Upper lobe of left lung (tissue), 6 donors: ENCODE measurements around the gene GBF1. TPM values are rescaled to one million over a fixed set of nuclear protein-coding genes. Genes with fewer than 3 reads are reported as not detected.

Source experiments
- ATAC-seq, 2 donors: fragments of 200-7000 bp; cut with Tn5 transposase; one replicate each; pipeline ENCODE4 v1.9.1; 2022; ENCODE audit warnings: mild to moderate bottlenecking in 2 of 2, moderate library complexity in 2 of 2; ENCODE audit not compliant: low FRiP score in 2 of 2
- DNase-seq, 2 donors: peaks; one replicate each; pipeline ENCODE4 v3.0.0-alpha.2; 2019 to 2020
- H3K27ac ChIP-seq, 4 donors: fragments of 200-600 bp; sonication (generic); one replicate each; pipeline ENCODE4 v1.5.1; 2016 to 2019
- H3K27me3 ChIP-seq, 4 donors: fragments of 200-600 bp; sonication (generic); one replicate each; pipeline ENCODE4 v1.5.1; 2017 to 2019
- H3K36me3 ChIP-seq, 4 donors: fragments of 200-600 bp; sonication (generic); one replicate each; pipeline ENCODE4 v1.5.1; 2016 to 2019
- H3K4me1 ChIP-seq, 4 donors: fragments of 200-600 bp; sonication (generic); one replicate each; pipeline ENCODE4 v1.5.1; 2018 to 2019
- H3K4me3 ChIP-seq, 4 donors: fragments of 200-600 bp; sonication (generic); one replicate each; pipeline ENCODE4 v1.5.1; 2017 to 2019; ENCODE audit warnings: mild to moderate bottlenecking in 2 of 4, moderate library complexity in 1 of 4
- H3K9me3 ChIP-seq, 4 donors: fragments of 200-600 bp; sonication (generic); one replicate each; pipeline ENCODE4 v1.5.1; 2018 to 2019
- EP300 ChIP-seq, 4 donors: sonication (generic); formaldehyde crosslinking; IDR thresholded peaks; one replicate each; pipeline ENCODE4 v1.5.1; 2017; ENCODE audit warnings: antibody characterized with exemption in 4 of 4, control low read depth in 2 of 4
- POLR2A ChIP-seq, 4 donors: fragments of 450-650 bp; IDR thresholded peaks; one replicate each; pipeline ENCODE4 v1.5.1; 2016 to 2017; ENCODE audit warnings: antibody characterized with exemption in 4 of 4, mild to moderate bottlenecking in 2 of 4
- POLR2AphosphoS5 ChIP-seq, 2 donors: sonication (generic); formaldehyde crosslinking; IDR thresholded peaks; one replicate each; pipeline ENCODE4 v1.5.1; 2017; ENCODE audit warnings: antibody characterized with exemption in 2 of 2
- WGBS, 2 donors: methylation state at CpG; one replicate each; pipeline ENCODE4 v1.1.5; 2017 to 2018; 5-methylcytosine and 5-hydroxymethylcytosine counted together
- total RNA-seq, 6 donors: library from RNA; depleted of rRNA in 4 of 6; stranded (reverse); fragments of >200 nt in 4 of 6; gene quantifications; one replicate each; pipeline versions ENCODE4 v1.1.0 to v1.2.1, GENCODE V29; 2016 to 2021
- TF ChIP-seq, protein P1 (sequence below), 6 experiments: fragments of 450-650 bp in 4 of 6; fragments of 200-600 bp in 2 of 6; sonication (generic) in 2 of 6; IDR thresholded peaks; one replicate each; pipeline ENCODE4 v1.5.1; 2016 to 2019; ENCODE audit warnings: antibody characterized with exemption in 6 of 6
- donor health status: DM: no; HTN: no; CAD: no; lungs with moderate emphysema.
- donor health status: DM: no; HTN: yes; CAD: no; lungs with severe emphysema.

Gene GBF1
- total RNA-seq, 6 donors from 2014 or later: 36.7 to 59.7 (median 44.4) TPM

DNA sequence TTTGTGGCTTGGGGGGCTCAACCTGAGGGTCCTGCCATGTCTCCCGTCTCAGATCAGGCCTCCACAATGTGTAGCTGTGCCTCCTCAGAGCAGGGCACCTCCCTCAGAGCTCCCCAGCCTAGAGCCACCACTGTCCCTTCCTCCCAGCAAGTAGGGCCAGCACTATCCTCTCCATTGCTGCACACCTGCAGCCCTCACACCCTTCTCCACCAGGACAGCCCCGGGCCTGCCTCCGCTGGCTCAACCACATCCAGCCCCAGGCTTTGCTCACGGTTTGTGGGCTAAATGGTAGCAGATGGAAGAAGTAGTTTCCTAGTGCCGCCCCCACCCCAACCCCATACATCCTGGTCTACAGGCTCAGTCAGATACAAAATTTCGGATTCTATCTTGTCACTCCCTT is 160.3 kb downstream of the GBF1 start:
- Histone ChIP-seq H3K4me3 (no peak overlapping the region), H3K27me3 (peaks cover 0 to 28% (median 13%) of the 10 kb centered on the region in 4 donors), H3K9me3 (no peaks in the 10 kb centered on the region), H3K36me3 (peaks cover 10 to 31% (median 23%) of the 10 kb centered on the region in 4 donors), H3K4me1 (peaks cover 14 to 22% (median 16%) of the 10 kb centered on the region in 4 donors), H3K27ac (no peak overlapping the region)
- WGBS, 2 donors: 63 to 82% methylated on average over 6 of the region's 6 CpGs
- ATAC-seq: no peak
- DNase-seq: no peak
- TF ChIP-seq POLR2AphosphoS5 (IDR thresholded peaks at IDR 0.05) (no peak), EP300 (IDR thresholded peaks at IDR 0.05) (no peak), POLR2A (IDR thresholded peaks at IDR 0.05) (no peak)
- TF ChIP-seq, protein P1, sequence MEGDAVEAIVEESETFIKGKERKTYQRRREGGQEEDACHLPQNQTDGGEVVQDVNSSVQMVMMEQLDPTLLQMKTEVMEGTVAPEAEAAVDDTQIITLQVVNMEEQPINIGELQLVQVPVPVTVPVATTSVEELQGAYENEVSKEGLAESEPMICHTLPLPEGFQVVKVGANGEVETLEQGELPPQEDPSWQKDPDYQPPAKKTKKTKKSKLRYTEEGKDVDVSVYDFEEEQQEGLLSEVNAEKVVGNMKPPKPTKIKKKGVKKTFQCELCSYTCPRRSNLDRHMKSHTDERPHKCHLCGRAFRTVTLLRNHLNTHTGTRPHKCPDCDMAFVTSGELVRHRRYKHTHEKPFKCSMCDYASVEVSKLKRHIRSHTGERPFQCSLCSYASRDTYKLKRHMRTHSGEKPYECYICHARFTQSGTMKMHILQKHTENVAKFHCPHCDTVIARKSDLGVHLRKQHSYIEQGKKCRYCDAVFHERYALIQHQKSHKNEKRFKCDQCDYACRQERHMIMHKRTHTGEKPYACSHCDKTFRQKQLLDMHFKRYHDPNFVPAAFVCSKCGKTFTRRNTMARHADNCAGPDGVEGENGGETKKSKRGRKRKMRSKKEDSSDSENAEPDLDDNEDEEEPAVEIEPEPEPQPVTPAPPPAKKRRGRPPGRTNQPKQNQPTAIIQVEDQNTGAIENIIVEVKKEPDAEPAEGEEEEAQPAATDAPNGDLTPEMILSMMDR (IDR thresholded peaks at IDR 0.05): no peak

DNA sequence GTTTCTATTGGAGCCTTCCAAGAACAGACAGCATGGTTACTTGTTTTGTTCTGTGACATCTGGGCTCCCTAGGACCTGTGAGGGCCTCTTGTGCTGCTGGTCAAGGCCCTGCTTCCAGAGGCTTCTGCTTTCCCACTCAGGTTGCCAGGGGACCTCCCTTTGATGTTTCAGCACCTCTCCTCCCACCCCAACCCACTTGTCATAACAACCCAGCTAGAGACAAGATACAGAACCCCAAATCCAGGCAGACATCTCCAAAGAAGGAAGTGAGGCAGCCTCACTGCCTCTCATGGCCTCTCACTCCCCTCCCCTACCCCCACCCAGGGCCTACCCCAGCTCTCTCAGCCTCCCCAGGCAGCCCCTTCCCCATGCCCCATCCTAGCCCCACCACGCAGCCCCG is 161.5 kb downstream of the GBF1 start:
- Histone ChIP-seq H3K36me3 (peaks cover 4 to 19% (median 12%) of the 10 kb centered on the region in 4 donors), H3K27ac (no peak overlapping the region), H3K4me1 (peaks cover 15 to 25% (median 19%) of the 10 kb centered on the region in 4 donors), H3K4me3 (no peak overlapping the region), H3K27me3 (peaks cover 0 to 38% (median 19%) of the 10 kb centered on the region in 4 donors), H3K9me3 (no peaks in the 10 kb centered on the region)
- ATAC-seq (no peak), DNase-seq (no peak)
- TF ChIP-seq POLR2A (IDR thresholded peaks at IDR 0.05) (no peak), POLR2AphosphoS5 (IDR thresholded peaks at IDR 0.05) (no peak), EP300 (IDR thresholded peaks at IDR 0.05) (no peak)
- TF ChIP-seq, protein P1 (IDR thresholded peaks at IDR 0.05): no peak
- 82% methylated on average over 2 of the region's 2 CpGs; no CpG with 5 or more reads in 1 of the 2 donors for WGBS, 2 donors

DNA sequence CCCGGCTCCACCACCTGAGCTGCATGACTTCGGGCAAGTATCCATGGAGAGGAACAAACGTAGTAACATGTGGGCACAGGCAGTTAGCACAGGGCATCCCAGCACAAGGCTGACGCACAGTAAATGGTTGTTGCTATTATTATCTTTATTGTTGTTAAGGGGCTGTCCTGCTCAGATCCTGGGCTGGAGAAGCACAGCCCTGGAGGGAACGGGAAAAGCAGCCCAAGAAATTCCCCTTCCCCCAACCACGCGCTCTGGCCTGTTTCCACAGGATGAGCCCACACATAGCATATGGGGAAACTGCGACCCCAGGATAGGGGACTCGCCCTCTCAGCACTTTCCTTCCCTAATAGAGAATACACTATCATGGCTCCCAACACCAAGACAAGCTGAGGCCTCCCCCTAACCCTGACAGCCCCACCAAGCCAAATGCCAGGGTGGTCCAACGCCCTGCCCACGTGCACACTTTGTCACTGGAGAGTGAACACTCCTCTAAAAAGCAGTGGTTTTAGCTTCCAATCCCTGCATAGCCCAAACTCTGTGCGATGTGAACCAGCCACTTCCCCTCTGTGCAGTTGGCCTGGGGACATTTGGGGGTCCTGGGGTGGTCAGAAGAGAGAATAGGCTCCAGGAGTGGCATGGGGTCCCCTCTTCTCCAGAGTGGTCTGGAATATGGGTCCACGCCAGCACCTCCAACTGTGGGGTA is 162.2 kb downstream of the GBF1 start:
- ATAC-seq: no peak
- H3K27ac ChIP-seq: no peak overlapping the region

DNA sequence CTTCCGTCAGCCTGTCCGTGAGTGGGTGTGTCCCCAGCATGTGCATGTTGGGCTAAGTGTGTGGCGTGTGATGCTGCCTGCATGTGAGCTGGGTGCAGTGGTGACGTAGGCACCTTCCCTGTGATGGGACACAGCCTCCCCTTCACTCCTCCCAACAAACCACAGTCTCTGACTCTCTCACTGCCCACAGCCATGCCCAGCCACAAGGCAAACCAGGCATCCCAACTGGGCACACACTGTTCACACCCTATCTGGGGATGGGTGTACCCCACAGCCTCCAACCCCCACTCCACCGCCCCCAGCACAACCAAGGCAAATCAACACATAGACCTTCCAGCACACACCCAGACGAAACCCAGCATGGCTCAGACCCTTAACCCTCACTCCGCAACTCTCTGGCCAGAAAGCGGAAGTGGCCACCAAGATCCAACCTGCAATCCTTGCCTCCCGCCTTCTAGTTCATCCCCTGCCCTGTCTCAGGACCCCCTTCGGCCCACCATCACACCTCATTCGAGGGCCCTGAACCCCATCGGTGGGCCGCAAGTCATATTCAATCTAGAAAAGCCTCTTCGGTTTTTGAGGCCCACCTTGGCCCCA is 162.9 kb downstream of the GBF1 start:
- no peak for ATAC-seq
- TF ChIP-seq POLR2AphosphoS5 (IDR thresholded peaks at IDR 0.05) (no peak), EP300 (IDR thresholded peaks at IDR 0.05) (no peak), POLR2A (IDR thresholded peaks at IDR 0.05) (no peak)
- TF ChIP-seq, protein P1 (IDR thresholded peaks at IDR 0.05): no peak
- Histone ChIP-seq H3K4me3 (peak overlapping the region in 3 of 4 donors; percentile 40 to 55 (median 49)), H3K27ac (no peak overlapping the region), H3K27me3 (peaks cover 0 to 43% (median 24%) of the 10 kb centered on the region in 4 donors), H3K9me3 (no peaks in the 10 kb centered on the region), H3K36me3 (peaks cover 0 to 5% (median under 1%) of the 10 kb centered on the region in 4 donors), H3K4me1 (peaks cover 15 to 25% (median 19%) of the 10 kb centered on the region in 4 donors)
- WGBS, 2 donors: 50 to 55% methylated on average over 13 to 14 of the region's 14 CpGs
- no peak for DNase-seq

More for the DNA sequence above, 162.2 kb downstream of the GBF1 start:
- Histone ChIP-seq H3K9me3 (no peaks in the 10 kb centered on the region), H3K27me3 (peaks cover 0 to 43% (median 23%) of the 10 kb centered on the region in 4 donors), H3K4me1 (peaks cover 15 to 25% (median 19%) of the 10 kb centered on the region in 4 donors), H3K4me3 (no peak overlapping the region), H3K36me3 (peaks cover 0 to 11% (median 5%) of the 10 kb centered on the region in 4 donors)
- WGBS, 2 donors: 79 to 88% methylated on average over 10 to 13 of the region's 13 CpGs
- no peak for TF ChIP-seq POLR2A (IDR thresholded peaks at IDR 0.05)
- TF ChIP-seq, protein P1 (IDR thresholded peaks at IDR 0.05): no peak
- no peak for DNase-seq
